Chondrocyte (in vitro differentiated cells): ENCODE measurements around the gene AFAP1L1. TPM values are rescaled to one million over a fixed set of nuclear protein-coding genes. Genes with fewer than 3 reads are reported as not detected.

ENCODE experiments used
- DNase-seq: peaks from one replicate; pipeline ENCODE4 v3.0.0; 2021; ENCODE audit warnings: mixed read lengths, low spot score
- H3K27ac Mint-ChIP-seq: one replicate; pipeline ENCODE4 v1.8.0; 2021; ENCODE audit warnings: mild to moderate bottlenecking, moderate library complexity, mixed read lengths; ENCODE audit not compliant: unreplicated experiment
- H3K27me3 Mint-ChIP-seq: 2 replicates; pipeline ENCODE4 v1.8.0; 2021; ENCODE audit warnings: low read depth, mixed read lengths
- H3K36me3 Mint-ChIP-seq: 2 replicates; pipeline ENCODE4 v1.8.0; 2021; ENCODE audit warnings: low read depth, mixed read lengths
- H3K4me1 Mint-ChIP-seq: 2 replicates; pipeline ENCODE4 v1.8.0; 2021; ENCODE audit warnings: low read depth, mild to moderate bottlenecking, mixed read lengths
- H3K4me3 Mint-ChIP-seq: one replicate; pipeline ENCODE4 v1.8.0; 2021; ENCODE audit warnings: mild to moderate bottlenecking, moderate library complexity, mixed read lengths; ENCODE audit not compliant: unreplicated experiment
- H3K9me3 Mint-ChIP-seq: 2 replicates; pipeline ENCODE4 v1.8.0; 2021; ENCODE audit warnings: low read depth, mixed read lengths
- total RNA-seq: library from RNA; stranded (reverse); gene quantifications from 3 replicates; pipeline ENCODE4 v1.2.1, GENCODE V29; 2021
- TF ChIP-seq, protein P1 (sequence below): fragments of 200-600 bp; sonication (generic); IDR thresholded peaks from 2 replicates; pipeline ENCODE4 v1.5.0; 2021; ENCODE audit warnings: antibody characterized with exemption, mild to moderate bottlenecking, moderate library complexity

Gene AFAP1L1
- total RNA-seq, 1 donor from 2014 or later, result 8.3 TPM

DNA sequence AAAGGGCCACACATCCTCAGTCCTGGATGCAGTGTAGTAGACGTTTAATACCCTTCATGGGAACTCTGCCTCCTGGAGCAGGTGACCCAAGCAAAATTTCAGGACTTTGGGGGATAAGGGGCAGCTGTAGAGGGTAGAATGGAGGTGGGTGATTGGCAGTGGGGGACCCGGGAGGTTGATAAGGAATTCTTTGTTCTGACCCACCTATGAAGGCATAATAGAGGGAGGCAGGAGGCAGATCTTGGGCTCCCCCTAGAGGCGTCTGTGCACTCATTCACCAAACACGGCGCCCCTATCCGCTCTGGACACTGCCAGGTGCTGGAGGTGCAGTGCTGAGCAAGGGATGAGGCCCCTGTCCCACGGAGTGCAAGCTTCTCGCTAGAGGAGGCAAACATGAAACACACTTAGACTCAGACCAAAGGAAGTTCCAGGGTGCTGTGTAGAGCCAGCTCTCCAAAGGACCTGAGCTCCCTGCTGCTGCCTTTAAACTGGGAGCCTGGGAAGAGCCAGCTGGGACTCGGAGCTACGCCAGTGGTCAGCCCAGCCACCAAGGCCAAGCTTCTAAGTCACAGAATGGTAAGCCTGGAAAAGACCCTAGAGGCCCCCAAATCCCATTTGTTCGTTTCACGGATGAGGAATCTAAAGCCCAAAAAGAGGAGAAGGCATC is 99.8 kb downstream of the AFAP1L1 start:
- H3K9me3 Mint-ChIP-seq, result no peaks in the 10 kb centered on the region
- peaks cover 28% of the 10 kb centered on the region for H3K4me1 Mint-ChIP-seq
- no peak for DNase-seq
- no peaks in the 10 kb centered on the region for H3K36me3 Mint-ChIP-seq
- no peak overlapping the region for H3K4me3 Mint-ChIP-seq
- TF ChIP-seq, protein P1, sequence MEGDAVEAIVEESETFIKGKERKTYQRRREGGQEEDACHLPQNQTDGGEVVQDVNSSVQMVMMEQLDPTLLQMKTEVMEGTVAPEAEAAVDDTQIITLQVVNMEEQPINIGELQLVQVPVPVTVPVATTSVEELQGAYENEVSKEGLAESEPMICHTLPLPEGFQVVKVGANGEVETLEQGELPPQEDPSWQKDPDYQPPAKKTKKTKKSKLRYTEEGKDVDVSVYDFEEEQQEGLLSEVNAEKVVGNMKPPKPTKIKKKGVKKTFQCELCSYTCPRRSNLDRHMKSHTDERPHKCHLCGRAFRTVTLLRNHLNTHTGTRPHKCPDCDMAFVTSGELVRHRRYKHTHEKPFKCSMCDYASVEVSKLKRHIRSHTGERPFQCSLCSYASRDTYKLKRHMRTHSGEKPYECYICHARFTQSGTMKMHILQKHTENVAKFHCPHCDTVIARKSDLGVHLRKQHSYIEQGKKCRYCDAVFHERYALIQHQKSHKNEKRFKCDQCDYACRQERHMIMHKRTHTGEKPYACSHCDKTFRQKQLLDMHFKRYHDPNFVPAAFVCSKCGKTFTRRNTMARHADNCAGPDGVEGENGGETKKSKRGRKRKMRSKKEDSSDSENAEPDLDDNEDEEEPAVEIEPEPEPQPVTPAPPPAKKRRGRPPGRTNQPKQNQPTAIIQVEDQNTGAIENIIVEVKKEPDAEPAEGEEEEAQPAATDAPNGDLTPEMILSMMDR, result peak; percentile 83
- H3K27ac Mint-ChIP-seq, result no peak overlapping the region
- H3K27me3 Mint-ChIP-seq, result no peaks in the 10 kb centered on the region

- Mint-ChIP-seq H3K36me3 (no peaks in the 10 kb centered on the region), H3K4me3 (no peak overlapping the region), H3K4me1 (peaks cover 26% of the 10 kb centered on the region), H3K27me3 (no peaks in the 10 kb centered on the region), H3K27ac (no peak overlapping the region), H3K9me3 (no peaks in the 10 kb centered on the region)
- no peak for DNase-seq
- TF ChIP-seq, protein P1, result no peak
Measured at GRCh38 chr5:149372076-149372795, 100.6 kb downstream of the AFAP1L1 start.

DNA sequence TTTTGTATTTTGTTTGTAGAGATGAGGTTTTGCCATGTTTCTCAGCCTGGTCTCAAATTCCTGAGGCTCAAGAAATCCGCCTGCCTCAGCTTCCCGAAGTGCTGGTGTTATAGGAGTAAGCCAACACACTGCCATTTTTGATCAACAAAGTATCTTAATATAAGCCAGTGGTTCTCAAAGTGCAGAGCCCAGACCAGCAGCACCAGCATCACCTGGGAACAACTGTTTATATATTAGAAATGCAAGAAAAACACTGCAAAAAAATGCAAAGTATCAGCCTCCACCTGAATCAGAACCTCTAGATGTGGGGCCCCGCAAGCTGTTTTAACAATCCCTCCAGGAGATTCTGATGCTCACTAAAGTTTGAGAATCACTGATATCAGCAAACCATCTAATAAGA is 101.3 kb downstream of the AFAP1L1 start:
- Mint-ChIP-seq H3K4me3 (no peak overlapping the region), H3K27ac (no peak overlapping the region), H3K36me3 (no peaks in the 10 kb centered on the region), H3K9me3 (no peaks in the 10 kb centered on the region), H3K4me1 (peaks cover 19% of the 10 kb centered on the region), H3K27me3 (no peaks in the 10 kb centered on the region)
- DNase-seq, result no peak
- TF ChIP-seq, protein P1, result no peak

DNA sequence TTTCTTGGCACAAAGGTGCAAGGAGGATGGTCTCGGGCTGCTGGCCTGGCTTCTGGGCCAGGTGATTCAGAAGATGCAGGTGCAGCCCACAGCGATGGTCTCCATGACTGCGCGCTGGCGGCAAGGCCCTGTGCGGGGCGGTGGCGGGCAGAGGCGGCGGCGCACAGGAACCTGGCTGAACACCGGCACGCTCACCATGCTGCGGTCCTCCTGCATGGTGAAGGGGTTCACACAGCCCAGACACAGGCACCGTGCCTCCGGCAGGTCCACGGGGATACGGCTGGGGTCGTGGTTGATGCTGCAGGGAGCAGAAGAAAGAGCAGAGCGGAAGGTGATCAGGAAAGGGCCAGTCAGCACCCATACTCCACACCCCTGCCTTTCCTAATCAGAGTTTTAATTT is 102.6 kb downstream of the AFAP1L1 start:
- no peak overlapping the region for H3K4me3 Mint-ChIP-seq
- TF ChIP-seq, protein P1, result no peak
- H3K36me3 Mint-ChIP-seq, result no peaks in the 10 kb centered on the region
- no peak for DNase-seq
- H3K27ac Mint-ChIP-seq, result no peak overlapping the region
- H3K27me3 Mint-ChIP-seq, result no peaks in the 10 kb centered on the region
- H3K9me3 Mint-ChIP-seq, result no peaks in the 10 kb centered on the region
- peaks cover 31% of the 10 kb centered on the region for H3K4me1 Mint-ChIP-seq

DNA sequence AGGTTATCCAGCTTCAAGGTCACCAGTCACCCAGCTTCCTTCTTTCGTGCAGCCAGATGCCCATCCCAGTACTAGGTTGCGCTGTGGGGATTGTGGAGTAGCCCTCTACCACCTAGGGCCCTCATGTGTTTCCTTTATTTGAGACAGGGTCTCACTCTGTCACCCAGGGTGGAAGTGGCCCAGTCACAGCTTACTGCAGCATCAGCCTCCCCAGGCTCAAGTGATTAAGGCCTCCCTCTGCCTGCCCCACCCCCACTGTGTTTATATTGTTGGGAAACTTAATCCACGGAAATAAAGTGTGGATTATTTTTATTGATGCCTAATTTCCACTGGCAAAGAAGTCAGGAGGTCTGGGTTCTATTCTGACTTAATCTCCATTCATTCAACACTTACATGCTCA is 103.1 kb downstream of the AFAP1L1 start:
- TF ChIP-seq, protein P1, result no peak
- H3K9me3 Mint-ChIP-seq, result no peaks in the 10 kb centered on the region
- no peak overlapping the region for H3K27ac Mint-ChIP-seq
- H3K36me3 Mint-ChIP-seq, result no peaks in the 10 kb centered on the region
- H3K4me3 Mint-ChIP-seq, result no peak overlapping the region
- peaks cover 36% of the 10 kb centered on the region for H3K4me1 Mint-ChIP-seq
- no peak for DNase-seq
- no peaks in the 10 kb centered on the region for H3K27me3 Mint-ChIP-seq
